BJ (cell line): ENCODE results near the gene NEDD1. TPM values are rescaled to one million over a fixed set of nuclear protein-coding genes. Genes with fewer than 3 reads are reported as not detected.

Experiments used
- CTCF ChIA-PET: fragments of 350-600 bp; formaldehyde crosslinking; extraction: SDS; loops from one replicate; lab custom pipeline; 2021; ENCODE audit warnings: antibody characterized with exemption, inconsistent platforms; lab: Yijun Ruan, JAX
- POLR2A ChIA-PET: fragments of 300-600 bp; sonication (Branson Sonifier 250); formaldehyde crosslinking; extraction: SDS; loops from one replicate; lab custom pipeline; 2021; ENCODE audit warnings: antibody characterized with exemption; lab: Charles Lee
- DNase-seq: peaks from one replicate; pipeline ENCODE4 v3.0.0-alpha.2; 2011; ENCODE audit warnings: low read depth
- H3K27me3 ChIP-seq: 2 replicates; pipeline ENCODE4 v1.6.0; 2011; ENCODE audit warnings: low read length; ENCODE audit not compliant: control insufficient read depth, insufficient read depth
- H3K36me3 ChIP-seq: 2 replicates; pipeline ENCODE4 v1.5.1; 2011; ENCODE audit warnings: low read length; ENCODE audit not compliant: control insufficient read depth, insufficient read depth
- H3K4me3 ChIP-seq: 2 replicates; pipeline ENCODE4 v1.5.1; 2011; ENCODE audit warnings: low read depth, mild to moderate bottlenecking, control low read depth, low read length
- CTCF ChIP-seq: IDR thresholded peaks from 2 replicates; pipeline ENCODE4 v1.5.1; 2011; ENCODE audit warnings: low read depth, mild to moderate bottlenecking, control low read depth, inconsistent platforms, low read length, moderate library complexity; ENCODE audit not compliant: insufficient read depth
- polyA plus RNA-seq: library from polyadenylated mRNA; depleted of rRNA; stranded (reverse); fragments of >200 nt; gene quantifications from 2 replicates; pipeline ENCODE4 v1.2.3, GENCODE V29; 2011

The NEDD1 gene
- polyA plus RNA-seq, 1 experiment: 39.0 TPM

- no peak for DNase-seq
- Histone ChIP-seq H3K27me3 (no peaks in the 10 kb centered on the region), H3K36me3 (no peaks in the 10 kb centered on the region), H3K4me3 (no peak overlapping the region)
- POLR2A ChIA-PET: no interaction called here
- no peak for TF ChIP-seq CTCF
- CTCF ChIA-PET: no interaction called here
Observed at GRCh38 chr12:96892104-96892503, 15.0 kb upstream of the NEDD1 start.

GRCh38 chr12:96897421-96897820 is 9.6 kb upstream of the NEDD1 start:
- no peak for DNase-seq
- TF ChIP-seq CTCF: no peak
- H3K4me3 ChIP-seq: no peak overlapping the region
- H3K27me3 ChIP-seq: no peaks in the 10 kb centered on the region
- ChIA-PET POLR2A (no interaction called here), CTCF (no interaction called here)
- no peaks in the 10 kb centered on the region for H3K36me3 ChIP-seq

GRCh38 chr12:96901175-96901574 is 5.9 kb upstream of the NEDD1 start:
- ChIA-PET POLR2A (no interaction called here), CTCF (interaction anchor here (0.5 to 0.6 kb wide), 2 partner anchors 17 to 142 kb away, joined by 3 to 4 read pairs; no protein-coding TSS in a partner anchor)
- no peaks in the 10 kb centered on the region for H3K36me3 ChIP-seq
- TF ChIP-seq CTCF: no peak
- no peaks in the 10 kb centered on the region for H3K27me3 ChIP-seq
- no peak for DNase-seq
- H3K4me3 ChIP-seq: no peak overlapping the region

GRCh38 chr12:96902076-96902475 is 5.0 kb upstream of the NEDD1 start:
- Histone ChIP-seq H3K36me3 (no peaks in the 10 kb centered on the region), H3K4me3 (no peak overlapping the region), H3K27me3 (no peaks in the 10 kb centered on the region)
- CTCF ChIA-PET: no interaction called here
- TF ChIP-seq CTCF: no peak
- no peak for DNase-seq
- POLR2A ChIA-PET: no interaction called here

- ChIA-PET POLR2A (no interaction called here), CTCF (interaction anchor here (0.8 kb wide), 1 partner anchor 23 kb away, joined by 3 read pairs; no protein-coding TSS in a partner anchor)
- DNase-seq: no peak
- no peak for TF ChIP-seq CTCF
- Histone ChIP-seq H3K27me3 (no peaks in the 10 kb centered on the region), H3K4me3 (peak overlapping the region; percentile 96), H3K36me3 (no peaks in the 10 kb centered on the region)
Observed at GRCh38 chr12:96906498-96906848, 584 bp upstream of the NEDD1 start.
